ENCODE data around the gene NFIB. TPM values are rescaled to one million over a fixed set of nuclear protein-coding genes. Genes with fewer than 3 reads are reported as not detected.

NFIB gene
- total RNA-seq, 4 donors from 2014 or later = 61.0 to 68.3 (median 65.4) TPM

- H3K4me3 ChIP-seq = no peak overlapping the region
- H3K27me3 ChIP-seq = no peaks in the 10 kb centered on the region
- 100% methylated on average over 1 of the region's 1 CpG for WGBS, 2 donors (ENCODE audit: low coverage in 1 of 2)
These were observed 186.3 kb downstream of the NFIB start for GRCh38 chr9:14127656-14128055.

GRCh38 chr9:14119694-14120514, 194.0 kb downstream of the NFIB start:
- Histone ChIP-seq H3K27me3 (no peaks in the 10 kb centered on the region), H3K4me3 (no peak overlapping the region), H3K9me3 (no peaks in the 10 kb centered on the region), H3K4me1 (peaks cover 0 to 13% (median 3%) of the 10 kb centered on the region in 3 donors), H3K36me3 (peaks cover 0 to 62% of the 10 kb centered on the region in 2 donors), H3K27ac (no peak overlapping the region)
- TF ChIP-seq CTCF (IDR thresholded peaks at IDR 0.05) (no peak), POLR2AphosphoS5 (IDR thresholded peaks at IDR 0.05) (no peak), POLR2A (IDR thresholded peaks at IDR 0.05) (no peak), EP300 (IDR thresholded peaks at IDR 0.05) (no peak)
- whole genome bisulfite sequencing, 2 donors (ENCODE audit: low coverage in 1 of 2) = 35 to 41% methylated on average over 2 of the region's 2 CpGs
- ATAC-seq = no peak

More at GRCh38 chr9:14127656-14128055, 186.3 kb downstream of the NFIB start:
- TF ChIP-seq EP300 (IDR thresholded peaks at IDR 0.05) (no peak), POLR2AphosphoS5 (IDR thresholded peaks at IDR 0.05) (no peak), POLR2A (IDR thresholded peaks at IDR 0.05) (no peak), CTCF (IDR thresholded peaks at IDR 0.05) (no peak)
- ATAC-seq = no peak
- Histone ChIP-seq H3K27ac (no peak overlapping the region), H3K9me3 (no peaks in the 10 kb centered on the region), H3K4me1 (peaks cover 0 to 14% (median 2%) of the 10 kb centered on the region in 3 donors), H3K36me3 (peaks cover 0 to 33% of the 10 kb centered on the region in 2 donors)

GRCh38 chr9:14112226-14112625, 201.7 kb downstream of the NFIB start:
- Histone ChIP-seq H3K4me3 (no peak overlapping the region), H3K27ac (no peak overlapping the region), H3K36me3 (peaks cover 0 to 67% of the 10 kb centered on the region in 2 donors), H3K4me1 (no peaks in the 10 kb centered on the region), H3K9me3 (no peaks in the 10 kb centered on the region), H3K27me3 (no peaks in the 10 kb centered on the region)
- TF ChIP-seq CTCF (IDR thresholded peaks at IDR 0.05) (no peak), POLR2A (IDR thresholded peaks at IDR 0.05) (no peak), POLR2AphosphoS5 (IDR thresholded peaks at IDR 0.05) (no peak)
- no peak for ATAC-seq
- WGBS, 2 donors (ENCODE audit: low coverage in 1 of 2) = 86 to 93% methylated on average over 5 to 6 of the region's 6 CpGs

- no peaks in the 10 kb centered on the region for H3K27me3 ChIP-seq
These were observed 202.2 kb downstream of the NFIB start for GRCh38 chr9:14111696-14112095.

More at GRCh38 chr9:14111696-14112095, 202.2 kb downstream of the NFIB start:
- WGBS, 2 donors (ENCODE audit: low coverage in 1 of 2) = 73 to 100% methylated on average over 1 of the region's 1 CpG
- Histone ChIP-seq H3K36me3 (peaks cover 0 to 61% of the 10 kb centered on the region in 2 donors), H3K4me3 (no peak overlapping the region), H3K4me1 (no peaks in the 10 kb centered on the region), H3K9me3 (no peaks in the 10 kb centered on the region), H3K27ac (no peak overlapping the region)
- no peak for ATAC-seq
- no peak for TF ChIP-seq POLR2AphosphoS5 (IDR thresholded peaks at IDR 0.05)
- TF ChIP-seq CTCF (IDR thresholded peaks at IDR 0.05) = no peak
- no peak for TF ChIP-seq POLR2A (IDR thresholded peaks at IDR 0.05)
- no peak for TF ChIP-seq EP300 (IDR thresholded peaks at IDR 0.05)

Measured in gastroesophageal sphincter (tissue), 4 donors.